HG02642 (cell line): ENCODE results near the gene SORCS2.
"Not testable (repeated sequence)": the region's sequence is repeated elsewhere in the genome, so short reads cannot be mapped to it uniquely, and the experiment has no call there.

Source experiments
- ATAC-seq: cut with Tn5 transposase; IDR thresholded peaks from one replicate; pipeline ENCODE4 v1.9.1; 2021; ENCODE audit warnings: mild to moderate bottlenecking; ENCODE audit not compliant: unreplicated experiment, poor library complexity

The SORCS2 gene

GRCh38 chr4:7581477-7581876 is 389.1 kb downstream of the SORCS2 start:
- no peak for ATAC-seq

- ATAC-seq, result no peak
Measured at GRCh38 chr4:7582313-7583097, 390.2 kb downstream of the SORCS2 start.

- no peak for ATAC-seq
Measured at GRCh38 chr4:7584098-7584497, 391.8 kb downstream of the SORCS2 start.

DNA sequence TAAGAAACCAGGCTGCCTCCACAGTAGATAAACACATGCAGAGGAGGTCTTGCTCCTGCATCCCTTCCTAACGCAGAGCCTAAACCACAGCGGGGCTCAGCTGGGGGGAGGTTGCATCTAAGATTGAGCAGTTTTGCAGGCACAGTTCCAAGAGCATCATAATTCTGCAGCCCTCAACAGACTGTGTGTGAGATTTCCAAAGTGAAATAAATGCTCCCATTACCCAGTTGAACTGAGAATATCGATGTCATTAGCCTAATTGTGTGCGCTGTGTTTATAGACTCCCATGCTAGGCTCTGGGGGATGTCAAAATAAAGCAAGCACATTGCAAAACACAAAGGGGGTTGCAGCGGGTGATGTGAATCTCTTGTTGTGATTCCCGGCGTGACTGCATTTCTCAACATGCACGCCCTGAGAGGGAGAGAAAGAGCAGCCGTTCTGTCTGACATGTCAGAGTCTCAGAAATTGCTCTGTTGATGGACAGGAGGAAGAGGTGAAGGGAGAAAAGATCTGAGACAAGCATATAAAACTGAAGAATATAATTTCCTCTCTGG is 392.3 kb downstream of the SORCS2 start:
- no peak for ATAC-seq

DNA sequence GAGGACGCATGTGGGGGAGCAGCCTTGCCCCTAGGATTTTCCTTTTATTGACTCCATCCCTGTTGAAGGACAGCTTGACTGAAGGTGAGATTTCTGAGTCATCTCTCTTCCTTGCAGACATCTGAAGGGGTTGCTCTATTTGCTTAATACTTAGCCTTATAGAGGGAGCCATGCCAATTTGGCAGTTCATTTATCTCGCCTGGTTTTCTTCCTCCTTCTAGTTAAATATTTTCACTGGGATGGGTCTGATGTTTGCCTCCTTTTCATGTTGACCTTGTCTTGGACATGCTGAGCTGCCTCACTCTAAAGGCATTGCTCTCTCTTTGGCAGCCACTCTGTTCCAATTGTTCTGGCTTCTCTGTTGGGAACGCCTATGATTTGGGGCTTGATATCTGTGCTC is 393.4 kb downstream of the SORCS2 start:
- no peak for ATAC-seq

GRCh38 chr4:7587433-7588405 is 395.4 kb downstream of the SORCS2 start:
- ATAC-seq, result no peak

- ATAC-seq, result no peak
Measured at GRCh38 chr4:7590189-7590588, 397.9 kb downstream of the SORCS2 start.

DNA sequence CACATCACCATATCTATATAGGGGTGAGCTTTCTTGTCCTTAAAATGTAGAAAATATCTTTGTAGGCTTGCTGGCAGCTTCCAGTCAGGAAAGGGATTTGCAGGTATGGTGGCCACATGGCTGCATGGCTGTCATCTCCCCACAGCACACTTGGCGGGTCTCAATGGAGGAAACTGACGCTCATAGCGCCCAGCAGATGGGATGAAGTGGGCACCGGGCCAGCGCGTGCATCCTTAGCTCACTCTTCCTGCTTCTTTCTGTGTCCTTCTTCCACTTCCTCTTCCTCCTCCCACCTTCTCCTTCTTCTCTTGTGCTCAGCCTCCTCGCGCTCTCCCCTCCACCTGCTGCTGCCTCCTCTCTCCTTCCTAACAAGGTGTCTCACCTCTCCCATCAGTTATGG is 398.6 kb downstream of the SORCS2 start:
- no peak for ATAC-seq

- no peak for ATAC-seq
Measured at GRCh38 chr4:7591409-7592053, 399.2 kb downstream of the SORCS2 start.

DNA sequence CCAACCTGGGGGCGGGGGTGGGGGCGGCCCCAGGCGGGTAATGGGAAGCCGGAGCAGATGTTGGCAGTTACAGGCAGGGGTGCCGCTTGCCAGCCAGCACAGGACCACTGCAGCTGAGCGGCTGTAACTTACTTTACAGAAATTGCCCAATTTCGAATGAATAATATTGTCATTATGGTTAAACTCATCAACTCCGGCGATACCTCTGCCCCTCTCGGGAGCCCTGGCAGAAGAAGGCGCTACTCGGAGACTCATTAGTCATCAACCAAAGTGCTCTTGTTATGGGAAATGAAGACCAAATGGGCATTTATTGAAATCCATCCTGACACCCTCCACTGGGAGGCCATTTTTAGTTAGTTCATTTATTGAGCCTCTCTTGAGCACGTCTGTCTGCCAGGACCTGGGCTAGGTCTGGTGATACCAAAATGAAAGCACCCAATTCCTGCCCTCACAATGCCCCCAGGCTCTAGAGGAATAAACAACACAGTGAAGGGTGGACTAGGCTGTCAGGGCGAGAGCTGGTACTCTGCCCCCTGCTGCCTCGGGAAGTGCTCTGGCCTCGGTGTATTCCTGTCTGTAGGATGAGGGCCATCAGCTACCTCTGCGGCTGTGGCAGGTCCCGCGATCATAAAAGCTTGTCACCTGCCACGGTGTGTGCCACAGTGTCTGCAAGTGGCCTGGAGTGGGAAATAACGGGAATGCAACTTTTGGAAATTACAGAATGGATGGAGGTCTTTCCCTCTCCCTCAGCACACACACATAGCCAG is 401.5 kb downstream of the SORCS2 start:
- ATAC-seq, result no peak

DNA sequence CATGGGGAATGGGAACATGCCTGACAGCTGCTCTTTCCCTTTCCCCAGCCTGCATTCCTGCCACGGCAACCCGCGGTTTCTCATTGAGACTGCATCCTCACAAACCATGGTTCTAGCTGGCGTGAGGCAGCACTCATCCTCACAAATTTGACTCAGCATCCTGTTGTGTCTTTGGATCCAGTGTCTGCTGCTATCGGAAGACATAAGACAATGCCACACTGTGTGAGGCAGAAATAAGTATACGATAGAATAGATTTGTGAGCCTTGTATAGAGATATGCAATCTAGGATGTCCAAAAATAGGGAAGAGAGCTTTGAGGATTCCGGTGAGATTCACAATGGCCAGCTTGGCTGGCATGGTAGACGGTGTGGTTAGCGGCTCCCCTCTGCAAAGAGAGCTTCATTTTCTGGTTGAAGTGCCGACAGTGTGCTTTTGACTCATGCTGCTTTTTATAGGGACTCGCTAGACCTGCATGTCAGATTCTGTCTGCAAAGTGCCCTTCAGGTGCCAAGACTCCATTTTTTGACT is 403.7 kb downstream of the SORCS2 start:
- ATAC-seq, result no peak

DNA sequence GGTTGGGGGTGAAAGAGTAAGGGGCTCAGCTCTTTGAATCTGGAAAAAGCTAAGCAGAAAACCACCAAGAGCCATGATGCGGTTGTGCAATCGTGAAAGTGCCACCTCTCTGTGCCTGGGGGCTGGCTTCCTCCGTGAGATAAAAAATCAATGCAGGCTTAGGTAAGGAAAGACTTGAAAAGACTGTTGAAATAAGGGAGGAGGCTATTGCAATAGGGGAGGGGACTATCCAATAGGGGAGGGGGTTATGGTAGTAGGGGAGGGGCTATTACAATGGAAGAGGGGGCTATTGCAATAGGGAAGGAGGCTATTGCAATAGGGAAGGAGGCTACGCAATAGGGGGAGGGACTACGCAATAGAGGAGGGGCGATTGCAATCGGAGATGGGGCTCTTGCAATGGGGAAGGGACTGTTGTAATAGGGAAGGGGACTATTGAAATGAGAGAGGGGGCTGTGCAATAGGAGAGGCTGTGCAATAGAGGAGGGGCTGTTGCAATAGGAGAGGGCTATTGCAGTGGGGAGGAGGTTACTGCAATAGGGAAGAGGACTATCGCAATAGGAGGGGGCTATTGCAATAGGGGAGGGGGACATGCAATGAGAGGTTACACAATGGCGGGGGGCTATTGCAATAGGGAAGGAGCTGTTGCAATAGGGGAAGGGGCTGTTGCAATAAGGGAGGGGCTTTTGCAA is 404.7 kb downstream of the SORCS2 start:
- ATAC-seq, result no peak

GRCh38 chr4:7598939-7599790 is 406.8 kb downstream of the SORCS2 start:
- ATAC-seq, result no peak

DNA sequence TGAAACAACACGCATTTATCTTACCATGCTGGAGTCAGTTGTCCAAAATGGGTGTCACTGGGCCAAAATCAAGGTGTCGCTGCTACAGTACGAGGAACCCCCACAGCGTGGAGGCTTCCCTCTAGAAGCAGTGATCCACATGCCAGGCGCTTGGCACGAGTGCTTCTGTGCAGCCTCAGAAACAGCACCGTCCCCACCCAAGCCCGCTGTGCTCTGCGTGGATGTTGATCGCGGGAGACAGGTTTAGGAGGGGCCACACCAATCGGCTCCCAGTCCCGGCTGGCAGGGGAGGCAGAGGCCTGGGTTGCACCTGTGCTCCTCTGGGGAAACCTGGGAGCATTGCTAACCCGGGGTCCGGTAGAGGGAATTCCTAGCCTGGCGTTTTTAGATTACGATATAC is 407.9 kb downstream of the SORCS2 start:
- ATAC-seq, result no peak

DNA sequence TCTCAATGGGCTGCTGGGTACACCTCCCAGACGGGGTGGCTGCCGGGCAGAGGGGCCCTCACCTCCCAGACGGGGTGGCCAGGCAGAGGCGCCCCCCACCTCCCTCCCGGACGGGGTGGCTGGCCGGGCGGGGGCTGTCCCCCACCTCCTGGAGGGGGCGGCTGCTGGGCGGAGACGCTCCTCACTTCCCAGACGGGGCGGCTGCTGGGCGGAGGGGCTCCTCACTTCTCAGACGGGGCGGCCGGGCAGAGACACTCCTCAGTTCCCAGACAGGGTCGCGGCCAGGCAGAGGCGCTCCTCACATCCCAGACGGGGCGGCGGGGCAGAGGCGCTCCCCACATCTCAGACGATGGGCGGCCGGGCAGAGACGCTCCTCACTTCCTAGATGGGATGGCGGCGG is 409.8 kb downstream of the SORCS2 start:
- not testable (repeated sequence) for ATAC-seq

DNA sequence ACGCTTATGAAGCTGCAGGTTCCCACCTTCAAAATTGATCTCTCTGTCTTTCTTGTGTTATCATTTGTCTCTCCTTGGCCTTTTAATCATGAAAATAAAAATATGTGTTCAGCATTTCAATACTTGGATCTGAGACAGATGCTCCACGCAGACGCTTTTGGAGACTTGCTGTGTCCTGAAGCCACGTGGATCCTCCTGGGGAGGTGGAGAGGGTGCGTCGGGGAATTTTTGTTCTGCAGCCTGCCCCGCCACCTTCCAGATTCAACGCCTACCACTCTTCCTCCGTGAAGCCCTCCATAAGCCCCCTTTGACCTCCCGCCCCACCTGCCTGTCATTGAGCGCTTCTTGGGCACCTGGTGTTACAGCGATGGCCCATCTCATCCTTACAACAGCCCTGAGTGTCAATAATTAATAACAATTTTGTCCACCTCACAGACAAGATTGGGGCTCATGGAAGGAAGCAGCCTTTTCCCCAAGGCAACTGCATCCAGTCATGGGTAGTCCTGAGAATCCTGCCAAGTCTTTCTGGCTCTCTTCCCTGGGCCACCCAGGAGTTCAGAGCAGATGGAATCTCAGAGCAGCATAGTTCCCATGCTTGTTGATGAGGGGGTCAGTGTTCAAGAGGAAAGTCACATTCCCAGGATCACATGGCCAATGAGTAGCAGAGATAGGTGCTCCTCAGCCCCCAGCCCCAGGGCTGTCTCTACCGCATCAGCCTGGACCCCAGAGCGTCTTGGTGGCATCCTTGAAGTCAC is 415.0 kb downstream of the SORCS2 start:
- ATAC-seq, result no peak

DNA sequence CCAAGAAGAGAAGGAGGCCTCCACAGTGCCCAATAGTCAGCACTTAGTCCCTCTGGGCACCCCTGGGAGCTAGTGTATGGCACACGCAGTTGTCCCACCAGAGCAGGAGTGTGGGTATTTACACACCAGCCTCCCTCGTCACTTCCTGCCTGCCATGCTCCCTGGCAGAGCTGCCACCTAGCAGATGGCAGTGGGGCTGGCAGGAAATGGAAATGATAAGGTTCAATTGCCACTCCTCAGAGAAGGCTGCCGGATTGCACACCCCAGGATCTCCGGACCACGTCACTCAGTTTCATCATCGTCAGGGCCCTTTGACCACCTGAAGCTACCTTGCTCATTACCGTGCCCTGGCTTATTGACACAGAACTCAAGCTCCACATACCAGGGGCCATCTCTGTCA is 415.7 kb downstream of the SORCS2 start:
- no peak for ATAC-seq
